Activated CD4-positive, alpha-beta T cell treated with anti-CD3 and anti-CD28 coated beads, Interleukin-10, Interleukin-2, amounts not matched to agents 100 ng/mL and 50 ng/mL, durations not matched to agents 16 hours and 8 hours (primary cell): ENCODE measurements around the gene FAT4.

ENCODE experiments used
- DNase-seq: peaks from one replicate; pipeline ENCODE4 v3.0.0-alpha.2; 2020

FAT4 gene

GRCh38 chr4:125319311-125319710, 4.6 kb downstream of the FAT4 start:
- DNase-seq, result no peak

DNA sequence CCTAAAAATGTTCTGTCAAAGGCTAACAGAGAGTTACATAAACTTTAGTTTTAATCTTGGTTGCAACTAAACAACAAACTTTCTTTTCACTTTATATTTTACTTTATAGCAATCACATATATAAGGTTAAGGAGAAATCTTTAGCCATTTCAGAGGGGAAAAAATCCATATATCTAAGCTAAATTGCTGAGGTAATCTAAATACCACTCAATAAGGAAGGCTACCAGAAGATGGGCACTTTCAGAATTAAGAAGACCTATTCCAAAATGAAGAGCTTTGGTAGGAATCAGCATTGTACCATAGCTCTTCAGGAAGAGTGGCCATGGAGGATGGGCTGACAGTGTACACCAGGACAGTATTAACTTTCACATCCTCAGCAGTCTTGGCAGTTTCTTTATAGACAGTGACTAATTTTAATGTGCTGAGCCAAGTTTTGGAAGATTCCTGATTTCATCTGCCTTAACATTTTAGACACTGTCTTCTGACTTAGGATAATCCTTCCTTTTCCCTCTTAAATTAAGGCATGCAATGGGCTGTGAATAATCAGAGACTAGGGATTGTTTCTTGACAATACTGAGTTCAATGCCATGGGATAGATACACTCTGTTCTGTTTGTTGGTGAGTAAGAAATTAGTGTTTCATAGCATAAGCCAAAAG, 7.1 kb downstream of the FAT4 start:
- DNase-seq, result no peak

GRCh38 chr4:125322366-125322730, 7.6 kb downstream of the FAT4 start:
- DNase-seq, result no peak

DNA sequence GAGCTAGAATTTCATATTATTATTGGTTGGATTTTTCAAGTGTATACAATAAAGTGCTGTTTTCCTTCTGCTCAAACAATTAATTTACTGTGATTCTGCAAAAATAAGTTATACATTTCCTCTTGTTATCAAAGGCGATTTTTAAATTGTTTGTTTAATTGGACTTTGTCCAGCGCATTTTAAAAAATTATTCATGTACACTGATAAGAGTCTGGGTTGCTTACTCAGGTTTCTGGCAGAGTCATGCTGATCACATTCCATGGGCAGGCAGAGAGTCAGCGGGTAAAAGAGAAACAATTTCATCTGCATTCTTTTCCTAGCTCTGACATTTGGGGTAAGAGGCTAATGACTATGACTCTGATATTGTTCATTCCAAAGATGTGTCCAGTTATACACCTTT, 8.9 kb downstream of the FAT4 start:
- no peak for DNase-seq

- DNase-seq, result no peak
Measured at GRCh38 chr4:125325733-125326132, 11.0 kb downstream of the FAT4 start.

GRCh38 chr4:125331116-125331515, 16.4 kb downstream of the FAT4 start:
- no peak for DNase-seq

DNA sequence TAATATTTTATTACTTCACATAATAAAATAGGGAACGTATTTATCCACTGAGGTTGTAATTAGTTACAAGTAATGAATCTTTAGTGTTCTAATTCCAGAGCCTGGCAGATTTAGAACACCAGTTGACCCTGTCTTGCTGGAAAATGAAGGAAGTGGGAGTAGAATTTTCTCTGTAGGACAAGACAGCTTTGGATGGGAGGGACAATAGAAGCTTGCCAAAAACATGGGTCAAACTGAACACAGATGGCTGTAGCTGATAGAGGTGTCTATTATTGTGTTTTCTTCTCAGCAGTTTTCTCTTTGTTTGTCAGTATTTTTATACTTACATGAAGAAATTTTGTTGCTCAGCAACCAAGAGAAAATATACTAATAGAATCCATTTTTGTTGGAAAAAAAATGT, 20.2 kb downstream of the FAT4 start:
- DNase-seq, result no peak

DNA sequence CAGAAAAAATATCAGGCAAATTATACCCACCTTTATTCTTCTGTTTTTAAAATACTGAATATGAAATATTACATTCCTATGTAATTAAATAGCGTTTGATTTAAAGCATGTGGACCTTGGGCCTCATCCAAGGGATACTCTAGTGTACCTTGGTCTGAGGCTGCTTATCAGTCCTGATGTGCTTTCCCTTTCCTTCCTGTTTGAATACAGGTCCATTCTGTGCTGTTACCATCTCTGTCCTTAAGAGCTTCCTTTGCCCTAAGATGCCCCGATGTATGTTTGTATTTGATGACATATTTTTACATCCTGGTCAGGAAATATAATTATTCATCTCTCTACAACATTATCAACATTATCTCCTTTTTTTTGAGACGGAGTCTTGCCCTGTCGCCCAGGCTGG, 24.1 kb downstream of the FAT4 start:
- no peak for DNase-seq

DNA sequence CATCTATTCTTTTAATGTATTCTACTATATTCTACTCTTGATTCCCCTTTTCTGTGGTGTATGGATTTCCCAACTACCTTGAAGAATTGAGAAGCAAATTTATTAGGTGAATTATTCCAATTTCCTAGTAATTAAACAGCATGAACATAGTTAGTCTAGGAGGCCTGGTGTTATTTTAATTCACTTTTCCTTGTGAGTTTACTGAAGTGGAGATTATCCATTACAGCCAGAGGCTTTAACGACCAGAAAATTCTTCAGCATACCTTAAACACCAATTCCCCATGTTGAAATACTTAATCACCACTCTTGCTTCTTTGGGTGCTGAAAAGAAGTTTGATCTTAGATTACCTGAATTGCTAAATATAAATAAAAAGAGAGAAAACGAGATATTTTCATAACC, 29.4 kb downstream of the FAT4 start:
- no peak for DNase-seq

GRCh38 chr4:125346616-125347015, 31.9 kb downstream of the FAT4 start:
- no peak for DNase-seq

DNA sequence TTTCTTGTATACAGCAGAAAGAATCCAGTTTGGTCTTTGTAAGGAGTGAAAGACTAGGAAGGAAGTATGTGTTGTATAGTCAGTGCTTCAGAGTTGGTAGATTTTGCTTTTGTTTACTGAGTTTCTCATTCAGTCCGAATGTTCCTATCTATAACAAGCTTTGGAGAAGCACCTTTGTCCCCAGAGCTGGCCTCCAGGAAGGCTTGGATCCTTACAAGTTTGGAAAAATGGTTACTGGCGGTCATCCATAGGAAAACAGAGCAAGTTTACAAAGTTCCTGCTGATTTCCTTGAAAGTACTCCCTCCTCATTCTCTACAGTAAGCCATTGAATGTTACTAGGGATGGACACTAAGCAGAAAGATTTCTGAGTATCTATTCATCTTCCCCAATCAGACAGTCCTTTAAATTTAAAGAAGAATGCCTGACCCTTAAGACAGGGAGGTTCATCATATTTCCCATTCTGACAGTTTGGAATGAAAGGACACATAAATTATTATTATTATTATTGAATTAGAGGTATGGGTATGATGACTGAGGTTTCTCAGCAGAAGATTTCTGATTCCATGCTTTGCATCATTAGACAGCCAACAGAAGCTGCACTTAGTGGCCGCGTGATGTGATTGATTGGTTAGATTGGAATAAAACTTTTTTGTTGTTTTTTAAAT, 35.8 kb downstream of the FAT4 start:
- no peak for DNase-seq

- DNase-seq, result no peak
Measured at GRCh38 chr4:125352521-125352920, 37.8 kb downstream of the FAT4 start.

DNA sequence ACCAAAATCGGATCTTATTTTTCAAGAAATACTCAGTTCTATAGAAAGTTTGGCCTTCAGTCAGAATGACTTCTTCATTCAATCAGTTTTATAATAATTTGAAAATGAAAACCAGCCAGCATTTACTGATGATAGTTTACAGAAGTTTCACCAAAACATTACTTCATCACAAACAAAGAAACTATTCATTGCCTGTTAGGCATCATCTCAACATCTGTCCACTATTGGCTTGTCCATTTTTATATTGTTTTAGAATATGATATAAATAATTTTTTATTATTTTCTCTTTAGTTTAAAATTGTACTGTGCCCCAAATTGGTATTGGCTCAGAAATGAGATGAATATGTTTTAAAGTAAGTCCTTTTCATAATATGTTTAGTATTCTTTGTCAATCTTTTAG, 38.4 kb downstream of the FAT4 start:
- DNase-seq, result no peak

DNA sequence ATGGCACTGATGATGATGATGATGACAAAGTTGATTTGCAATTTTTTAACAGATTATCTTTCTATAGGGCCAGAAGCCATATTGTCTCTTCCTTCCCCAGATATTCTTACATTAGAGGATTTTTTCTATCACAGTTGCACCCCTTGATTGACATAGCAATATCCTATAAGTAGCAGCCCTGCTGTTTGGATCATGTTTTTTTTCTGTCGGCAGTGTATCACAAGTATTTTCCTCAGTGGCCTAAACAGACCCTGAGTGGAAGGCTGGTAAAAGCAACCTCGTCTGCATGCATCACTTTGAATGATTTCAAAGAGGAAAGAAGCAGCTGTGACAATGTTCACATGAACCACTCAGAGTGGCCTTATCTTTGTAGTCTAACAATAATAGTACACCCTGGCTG, 41.0 kb downstream of the FAT4 start:
- no peak for DNase-seq

DNA sequence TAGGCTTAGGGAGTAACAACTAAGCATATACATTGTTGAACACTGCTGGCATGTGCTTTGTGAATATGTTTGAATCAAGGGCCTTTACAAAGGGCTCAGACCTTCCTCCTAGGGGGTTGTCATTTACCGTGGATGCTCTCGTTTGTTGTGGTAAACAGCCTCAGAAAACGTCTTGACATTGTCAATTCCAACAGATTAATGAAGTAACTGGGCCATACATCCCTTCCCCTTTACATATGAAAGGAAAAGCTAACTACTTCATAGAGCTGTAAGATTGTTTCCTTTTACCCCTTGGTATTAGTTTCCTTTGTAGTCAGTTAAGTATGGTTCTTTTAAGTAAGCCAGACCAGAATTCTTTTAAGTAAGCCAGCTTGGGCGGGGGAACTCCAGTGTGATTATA, 42.9 kb downstream of the FAT4 start:
- DNase-seq, result no peak

GRCh38 chr4:125358453-125358852, 43.7 kb downstream of the FAT4 start:
- no peak for DNase-seq

DNA sequence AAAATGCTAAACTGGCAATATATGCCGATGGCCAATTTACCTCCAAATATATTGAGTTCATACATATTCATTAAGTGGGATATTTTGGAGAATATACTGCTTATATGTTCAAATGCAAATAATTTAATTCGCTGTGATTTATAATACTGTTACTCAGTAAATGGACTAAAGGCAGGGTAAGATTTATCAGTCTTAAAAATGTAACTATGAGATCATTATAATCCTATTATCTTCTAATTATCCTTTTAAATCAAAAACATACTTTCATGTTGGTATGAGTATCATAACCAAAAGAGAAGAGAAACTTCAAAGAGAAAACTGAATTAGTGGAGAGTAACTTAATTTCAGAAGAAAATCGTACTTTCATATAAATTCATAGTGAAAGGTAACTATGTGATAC, 44.6 kb downstream of the FAT4 start:
- no peak for DNase-seq

GRCh38 chr4:125359960-125360634, 45.3 kb downstream of the FAT4 start:
- no peak for DNase-seq

DNA sequence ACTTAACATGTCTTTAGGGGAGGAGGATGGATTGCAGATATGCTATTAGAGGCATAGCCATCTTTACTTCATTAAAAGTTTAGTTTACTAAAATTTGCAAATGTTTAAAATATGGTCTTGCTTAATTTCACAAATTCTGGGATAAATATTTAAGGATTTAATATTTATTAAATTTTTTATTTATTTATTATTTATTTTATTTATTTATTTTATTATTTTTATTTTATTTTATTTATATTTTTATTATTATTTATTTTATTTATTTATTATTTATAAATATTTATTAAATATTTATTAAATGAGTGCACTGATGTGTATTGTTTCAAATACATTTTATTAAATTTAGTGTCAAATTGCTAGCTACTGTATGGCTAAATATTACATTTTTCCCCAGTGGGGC, 46.0 kb downstream of the FAT4 start:
- DNase-seq, result no peak
